ENCODE results near the gene GPR33. TPM values are rescaled to one million over a fixed set of nuclear protein-coding genes. Genes with fewer than 3 reads are reported as not detected.
A peak's percentile ranks its signal among the peaks of the same experiment; 100 is the strongest.
"Not testable (repeated sequence)": the region's sequence is repeated elsewhere in the genome, so short reads cannot be mapped to it uniquely, and the experiment has no call there.

The GPR33 gene
- total RNA-seq, 1 donor from 2014 or later = not detected

DNA sequence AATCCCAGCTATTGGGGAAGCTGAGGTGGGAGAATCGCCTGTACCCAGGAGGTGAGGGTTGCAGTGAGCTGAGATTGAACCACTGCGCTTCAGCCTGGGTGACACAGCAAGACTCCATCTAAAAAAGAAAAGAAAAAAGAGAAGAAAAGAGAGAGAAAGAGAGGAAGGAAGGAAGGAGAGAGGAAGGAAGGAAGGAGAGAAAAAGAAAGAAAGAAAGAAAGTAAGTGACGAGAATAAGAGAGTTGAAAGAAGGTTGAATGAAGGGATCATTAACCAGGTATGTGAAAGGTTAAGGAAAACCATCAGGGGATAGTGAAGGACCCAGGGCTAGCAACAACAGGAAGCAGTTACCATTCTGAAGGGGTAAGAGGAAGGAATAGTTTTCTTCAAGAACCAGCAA, 26.3 kb downstream of the GPR33 start:
- ATAC-seq (no peak), DNase-seq (ENCODE audit: low spot score) (no peak)

- DNase-seq (ENCODE audit: low spot score) (no peak), ATAC-seq (peak; percentile 24)
Measured at GRCh38 chr14:31457665-31458659, 29.9 kb downstream of the GPR33 start.

DNA sequence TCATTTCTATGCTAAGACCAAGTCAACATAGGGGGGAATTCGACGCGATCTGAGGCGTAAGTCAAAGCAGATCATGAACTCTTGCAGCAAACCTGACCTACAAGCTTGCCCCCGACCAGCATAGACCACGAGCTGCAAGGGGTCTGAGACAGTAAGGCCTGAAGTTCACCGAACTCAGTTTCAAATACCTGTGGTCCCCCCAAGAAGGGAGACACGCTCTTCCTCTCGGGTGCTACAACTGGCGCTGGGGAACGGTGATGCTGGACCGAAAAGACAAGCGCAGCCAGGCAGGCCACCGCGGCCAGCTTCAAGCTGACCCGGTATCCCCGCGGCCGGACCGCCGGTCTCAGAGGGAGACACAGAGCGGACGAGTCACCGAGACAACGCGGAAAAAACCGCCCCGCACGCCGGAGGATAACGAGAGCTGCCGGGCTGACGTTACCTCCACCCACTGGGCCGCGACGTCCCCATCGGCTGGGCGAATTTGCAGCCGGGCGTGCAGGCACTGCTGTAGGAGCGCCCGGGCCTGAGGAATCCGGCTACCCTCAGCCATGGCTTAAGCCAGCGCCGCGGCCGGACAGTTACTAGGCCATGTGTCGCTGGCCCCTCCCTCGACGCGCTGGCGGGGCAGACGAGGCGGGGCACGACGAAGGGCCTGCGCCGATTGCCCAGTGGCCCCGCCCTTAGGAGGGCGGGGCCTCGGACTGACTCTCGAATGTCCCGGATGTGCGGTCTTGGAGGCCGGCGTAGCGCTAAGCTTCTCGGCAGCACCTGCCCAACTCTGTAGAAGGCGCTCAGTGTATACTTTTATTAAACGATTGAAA, 30.8 kb downstream of the GPR33 start, which contains the start of gene DTD2:
Gene DTD2, minus strand, starts transcription at position 666 of the 824 bp plus-strand sequence. Its CDS starts 113 bp downstream, at position 553.
- peak; percentile 98 for ATAC-seq

DNA sequence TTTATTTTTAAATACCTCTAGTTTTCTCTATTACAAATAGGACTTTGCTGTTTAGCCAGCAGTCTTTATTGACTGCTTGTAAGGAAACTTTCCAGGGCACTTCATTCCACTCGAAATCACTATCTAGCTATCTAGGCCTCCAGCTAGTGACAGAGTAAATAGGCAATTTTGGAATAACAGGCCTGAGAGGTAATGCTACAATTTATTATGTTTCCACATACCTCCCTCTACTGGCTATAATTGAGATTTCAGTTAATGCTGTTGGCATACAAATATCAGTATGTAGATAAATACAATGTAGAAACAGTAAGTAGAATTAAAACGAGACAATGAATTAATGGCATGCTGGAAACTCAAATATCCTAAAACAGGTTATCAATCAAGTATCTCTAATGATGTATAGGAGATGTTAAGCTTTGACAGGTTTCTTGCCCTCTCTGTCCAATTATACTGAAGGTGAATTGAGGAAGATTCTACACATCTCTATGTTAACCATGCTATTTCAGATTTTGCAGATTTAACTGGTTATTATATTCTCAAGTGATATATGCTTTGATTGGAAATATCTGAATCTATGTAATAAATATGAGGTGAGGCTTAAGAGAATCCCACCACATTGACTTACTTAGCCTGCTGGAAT, 37.7 kb downstream of the GPR33 start:
- peak; percentile 95 for ATAC-seq
- DNase-seq (ENCODE audit: low spot score) = no peak

More for the DNA sequence above, 30.8 kb downstream of the GPR33 start, which contains the start of gene DTD2:
- peak; percentile 95 for DNase-seq (ENCODE audit: low spot score)

DNA sequence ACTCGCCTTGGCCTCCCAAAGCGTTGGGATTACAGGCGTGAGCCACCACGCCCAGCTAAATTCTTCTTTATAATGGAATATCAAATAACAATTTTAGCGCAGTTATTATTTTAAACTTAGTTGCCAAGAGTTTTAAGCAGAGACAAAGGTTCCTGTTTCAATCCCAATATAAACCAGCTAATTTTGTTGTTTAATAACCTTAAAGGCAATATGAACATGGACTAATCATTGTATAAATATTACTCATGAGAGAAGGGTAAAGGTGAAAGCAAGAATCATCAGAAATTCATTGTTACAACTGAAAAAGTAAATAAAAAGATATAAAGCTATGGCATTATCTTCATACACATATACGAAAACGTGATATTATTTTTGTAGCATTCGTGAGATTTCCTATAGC, 38.7 kb downstream of the GPR33 start:
- DNase-seq (ENCODE audit: low spot score) (no peak), ATAC-seq (no peak)

GRCh38 chr14:31445703-31446102, 42.1 kb downstream of the GPR33 start:
- no peak for DNase-seq (ENCODE audit: low spot score)
- no peak for ATAC-seq

DNA sequence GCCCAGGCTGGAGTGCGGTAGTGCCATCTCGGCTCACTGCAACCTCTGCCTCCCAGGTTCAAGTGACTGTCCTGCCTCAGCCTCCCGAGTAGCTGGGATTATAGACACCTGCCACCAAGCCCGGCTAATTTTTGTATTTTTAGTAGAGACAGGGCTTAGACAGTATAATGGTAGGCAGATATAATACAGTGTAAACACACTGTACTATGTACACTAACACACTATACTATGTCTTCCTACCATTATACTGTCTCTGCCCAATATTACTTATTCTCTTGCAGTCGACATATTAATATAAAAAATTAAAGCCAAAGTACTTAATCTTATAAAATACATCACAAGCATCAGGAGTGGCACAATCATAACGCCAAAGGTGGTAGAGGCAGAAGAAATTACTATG, 45.6 kb downstream of the GPR33 start:
- no peak for ATAC-seq

DNA sequence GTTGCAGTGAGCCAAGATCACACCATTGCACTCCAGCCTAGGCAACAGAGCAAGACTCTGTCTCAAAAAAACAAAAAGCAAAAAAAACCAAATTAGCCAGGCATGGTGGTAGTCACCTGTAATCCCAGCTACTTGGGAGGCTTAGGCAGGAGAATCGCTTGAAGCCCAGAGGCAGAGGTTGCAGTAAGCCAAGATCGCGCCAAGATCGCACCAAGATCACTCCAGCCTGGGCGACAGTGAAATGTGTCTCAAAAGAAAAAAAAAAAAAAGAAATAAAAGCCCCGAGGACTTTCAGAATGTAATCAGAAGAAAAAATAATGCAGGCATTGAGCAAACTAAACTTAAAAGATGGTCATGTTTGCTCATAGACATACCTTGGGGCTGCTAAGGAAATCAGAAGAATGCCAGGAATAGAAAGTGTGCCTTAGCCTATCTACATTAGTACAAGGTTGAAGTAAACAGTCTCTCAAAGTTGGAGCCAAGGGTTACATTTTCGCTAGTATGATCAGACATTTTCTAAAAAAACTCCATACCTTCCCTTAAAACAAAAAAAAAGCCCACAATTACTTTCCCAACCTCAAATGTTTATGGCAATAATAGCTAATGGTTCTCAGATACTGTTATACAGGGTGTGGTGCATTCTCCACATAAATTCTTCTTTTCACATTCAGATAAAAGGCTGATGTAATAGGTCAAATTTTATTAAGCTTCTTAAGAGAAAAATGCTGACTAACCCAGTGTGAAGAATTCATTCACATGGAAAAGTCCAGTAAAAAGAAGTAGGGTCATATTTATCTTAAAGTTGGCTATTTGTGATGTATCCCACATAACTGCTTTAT, 46.3 kb downstream of the GPR33 start:
- DNase-seq (ENCODE audit: low spot score) = no peak
- no peak for ATAC-seq

More for the DNA sequence above, 45.6 kb downstream of the GPR33 start:
- DNase-seq (ENCODE audit: low spot score) = no peak

DNA sequence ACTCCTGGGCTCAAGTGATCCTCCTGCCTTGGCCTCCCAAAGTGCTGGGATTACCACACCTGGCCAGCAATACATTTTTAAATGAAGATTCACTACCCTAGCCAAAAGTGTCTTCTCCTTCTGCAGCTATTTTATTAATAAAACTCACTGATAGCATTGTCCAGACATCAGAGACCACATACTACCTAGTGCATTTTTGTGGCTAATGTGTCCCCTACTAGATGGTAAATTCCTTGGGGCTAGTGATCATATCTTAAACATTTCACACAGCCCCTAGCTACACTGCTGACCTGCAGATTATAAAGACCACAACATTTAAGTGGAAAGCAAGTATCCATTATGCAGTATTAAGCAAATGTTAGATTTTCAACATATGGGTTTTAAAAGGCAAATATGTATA, 47.6 kb downstream of the GPR33 start:
- DNase-seq (ENCODE audit: low spot score) (no peak), ATAC-seq (no peak)

GRCh38 chr14:31439561-31439960, 48.3 kb downstream of the GPR33 start:
- no peak for DNase-seq (ENCODE audit: low spot score)
- ATAC-seq = no peak

DNA sequence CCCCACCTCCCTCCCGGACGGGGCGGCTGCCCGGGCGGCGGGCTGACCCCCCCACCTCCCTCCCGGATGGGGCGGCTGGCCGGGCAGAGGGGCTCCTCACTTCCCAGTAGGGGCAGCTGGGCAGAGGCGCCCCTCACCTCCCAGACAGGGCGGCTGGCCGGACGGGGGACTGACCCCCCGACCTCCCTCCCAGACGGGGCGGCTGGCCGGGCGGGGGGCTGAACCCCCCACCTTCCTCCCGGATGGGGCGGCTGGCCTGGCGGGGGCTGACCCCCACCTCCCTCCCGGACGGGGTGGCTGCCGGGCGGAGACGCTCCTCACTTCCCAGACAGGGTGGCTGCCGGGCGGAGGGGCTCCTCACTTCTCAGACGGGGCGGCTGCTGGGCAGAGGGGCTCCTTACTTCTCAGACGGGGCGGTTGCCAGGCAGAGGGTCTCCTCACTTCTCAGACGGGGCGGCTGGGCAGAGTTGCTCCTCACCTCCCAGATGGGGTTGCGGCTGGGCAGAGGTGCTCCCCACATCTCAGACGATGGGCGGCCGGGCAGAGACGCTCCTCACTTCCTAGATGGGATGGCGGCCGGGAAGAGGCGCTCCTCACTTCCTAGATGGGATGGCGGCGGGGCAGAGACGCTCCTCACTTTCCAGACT, 50.7 kb downstream of the GPR33 start:
- not testable (repeated sequence) for DNase-seq (ENCODE audit: low spot score); ATAC-seq

GRCh38 chr14:31435276-31435675, 52.6 kb downstream of the GPR33 start:
- no peak for ATAC-seq
- no peak for DNase-seq (ENCODE audit: low spot score)

Other genes starting within 250 kb of the GPR33 start
- gene HEATR5A, start 67.5 kb downstream of the GPR33 start, total RNA-seq = 21.5 TPM
- gene DTD2, start 30.5 kb downstream of the GPR33 start, total RNA-seq = 12.8 TPM
- 7.2 TPM for gene NUBPL, start 73.4 kb upstream of the GPR33 start, total RNA-seq

Data from left lobe of liver (tissue), 2 donors.